ENCODE results near the gene RAB7A.

- TF ChIP-seq SRF (IDR thresholded peaks at IDR 0.05; ENCODE audit: low read depth) (no peak), CTCF (IDR thresholded peaks at IDR 0.05 in 2 of 3, conservative IDR thresholded peaks at IDR 0.05 in 1 of 3; ENCODE audit: borderline replicate concordance in 1 of 3, insufficient read depth in 1 of 3, low read depth in 2 of 3, low read length in 2 of 3) (no peak), ELF1 (IDR thresholded peaks at IDR 0.05; ENCODE audit: borderline replicate concordance, low read depth) (no peak), EZH2 (IDR thresholded peaks at IDR 0.05) (no peak), POLR2A (IDR thresholded peaks at IDR 0.05; ENCODE audit: borderline replicate concordance, extremely low read depth, insufficient read depth, insufficient read length) (no peak), SIN3A (IDR thresholded peaks at IDR 0.05; ENCODE audit: low read depth) (no peak), CEBPB (IDR thresholded peaks at IDR 0.05; ENCODE audit: low read depth) (no peak), POLR2AphosphoS5 (IDR thresholded peaks at IDR 0.05; ENCODE audit: low read depth, low read length) (no peak), ZBTB33 (IDR thresholded peaks at IDR 0.05; ENCODE audit: extremely low read depth, insufficient replicate concordance, low read length) (no peak), MAX (IDR thresholded peaks at IDR 0.05) (no peak), RAD21 (IDR thresholded peaks at IDR 0.05; ENCODE audit: low read depth) (no peak), ATF3 (IDR thresholded peaks at IDR 0.05) (no peak), YY1 (IDR thresholded peaks at IDR 0.05; ENCODE audit: extremely low read depth, insufficient replicate concordance, low read depth, low read length) (no peak)
Observed at GRCh38 chr3:128735287-128735686, 9.3 kb downstream of the RAB7A start.

Measured in HCT116 (cell line).